Measurements from ENCODE around the gene PLCB2. TPM values are rescaled to one million over a fixed set of nuclear protein-coding genes. Genes with fewer than 3 reads are reported as not detected.

Gene PLCB2
- total RNA-seq, 2 donors from 2014 or later: 4.4 to 5.3 TPM

GRCh38 chr15:40343512-40343911 lies 35.8 kb upstream of the PLCB2 start:
- H3K4me3 ChIP-seq (ENCODE audit: low read length): no peak overlapping the region
- H3K27me3 ChIP-seq (ENCODE audit: control insufficient read depth, insufficient read depth, low read length, poor library complexity, severe bottlenecking): no peaks in the 10 kb centered on the region
- peaks cover 3% of the 10 kb centered on the region for H3K4me1 ChIP-seq (ENCODE audit: control insufficient read depth, insufficient read depth, low read length)
- no peak for DNase-seq
- no peaks in the 10 kb centered on the region for H3K36me3 ChIP-seq (ENCODE audit: control insufficient read depth, insufficient read depth, low read length)
- Mint-ChIP-seq H3K36me3 (ENCODE audit: low read depth) (no peaks in the 10 kb centered on the region), H3K27ac (no peak overlapping the region), H3K27me3 (ENCODE audit: insufficient read depth) (peaks cover under 1% of the 10 kb centered on the region), H3K4me1 (peaks cover 8% of the 10 kb centered on the region), H3K4me3 (no peak overlapping the region), H3K9me3 (no peaks in the 10 kb centered on the region)
- no peak overlapping the region for H3K9ac ChIP-seq (ENCODE audit: extremely low read depth, low read length, poor library complexity, severe bottlenecking)
- H3K27ac ChIP-seq (ENCODE audit: low read depth, low read length): no peak overlapping the region
- no peak for TF ChIP-seq CTCF (conservative IDR thresholded peaks at IDR 0.05)
- WGBS, 2 experiments (ENCODE audit: insufficient coverage in 1 of 2, insufficient read length in 1 of 2): 83 to 85% methylated on average over 4 to 10 of the region's 10 CpGs
- H3K9me3 ChIP-seq (ENCODE audit: control insufficient read depth, low read length): no peaks in the 10 kb centered on the region

- Histone ChIP-seq H3K4me3 (ENCODE audit: low read length) (no peak overlapping the region), H3K9ac (ENCODE audit: extremely low read depth, low read length, poor library complexity, severe bottlenecking) (no peak overlapping the region), H3K27me3 (ENCODE audit: control insufficient read depth, insufficient read depth, low read length, poor library complexity, severe bottlenecking) (no peaks in the 10 kb centered on the region), H3K27ac (ENCODE audit: low read depth, low read length) (no peak overlapping the region), H3K4me1 (ENCODE audit: control insufficient read depth, insufficient read depth, low read length) (peaks cover 3% of the 10 kb centered on the region), H3K9me3 (ENCODE audit: control insufficient read depth, low read length) (no peaks in the 10 kb centered on the region), H3K36me3 (ENCODE audit: control insufficient read depth, insufficient read depth, low read length) (no peaks in the 10 kb centered on the region)
- 78 to 88% methylated on average over 3 to 7 of the region's 7 CpGs for WGBS, 2 experiments (ENCODE audit: insufficient coverage in 1 of 2, insufficient read length in 1 of 2)
- Mint-ChIP-seq H3K36me3 (ENCODE audit: low read depth) (no peaks in the 10 kb centered on the region), H3K27me3 (ENCODE audit: insufficient read depth) (peaks cover 4% of the 10 kb centered on the region), H3K9me3 (no peaks in the 10 kb centered on the region), H3K27ac (no peak overlapping the region), H3K4me3 (no peak overlapping the region), H3K4me1 (peaks cover 14% of the 10 kb centered on the region)
- DNase-seq: no peak
- TF ChIP-seq CTCF (conservative IDR thresholded peaks at IDR 0.05): no peak
Measured at GRCh38 chr15:40342416-40343320, 34.9 kb upstream of the PLCB2 start.

- no peaks in the 10 kb centered on the region for H3K9me3 ChIP-seq (ENCODE audit: control insufficient read depth, low read length)
- H3K27ac Mint-ChIP-seq: no peak within 1 kb of the TSS
- TF ChIP-seq CTCF (conservative IDR thresholded peaks at IDR 0.05): no peak
- H3K27me3 Mint-ChIP-seq (ENCODE audit: insufficient read depth): peaks cover 8% of the 10 kb centered on the region
- no peak within 1 kb of the TSS for H3K4me3 ChIP-seq (ENCODE audit: low read length)
- H3K4me3 Mint-ChIP-seq: no peak within 1 kb of the TSS
- H3K9ac ChIP-seq (ENCODE audit: extremely low read depth, low read length, poor library complexity, severe bottlenecking): no peak within 1 kb of the TSS
- H3K9me3 Mint-ChIP-seq: no peaks in the 10 kb centered on the region
- no peaks in the 10 kb centered on the region for H3K36me3 Mint-ChIP-seq (ENCODE audit: low read depth)
- H3K27ac ChIP-seq (ENCODE audit: low read depth, low read length): no peak within 1 kb of the TSS
- H3K36me3 ChIP-seq (ENCODE audit: control insufficient read depth, insufficient read depth, low read length): no peaks in the 10 kb centered on the region
- WGBS, 2 experiments (ENCODE audit: insufficient coverage in 1 of 2, insufficient read length in 1 of 2): 79 to 100% methylated on average over 2 to 17 of the region's 17 CpGs
- no peaks in the 10 kb centered on the region for H3K27me3 ChIP-seq (ENCODE audit: control insufficient read depth, insufficient read depth, low read length, poor library complexity, severe bottlenecking)
- DNase-seq: no peak
- H3K4me1 ChIP-seq (ENCODE audit: control insufficient read depth, insufficient read depth, low read length): no peaks in the 10 kb centered on the region
- peaks cover 7% of the 10 kb centered on the region for H3K4me1 Mint-ChIP-seq
Measured at GRCh38 chr15:40340740-40341400, 33.1 kb upstream of the PLCB2 start, which contains the start of gene CCDC9B. Gene CCDC9B (minus strand): TSS chr15:40340939. CDS start chr15:40340819, 120 bp downstream.
